GM21723 (cell line): ENCODE data around the gene PRSS36.
"Not testable (repeated sequence)": the region's sequence is repeated elsewhere in the genome, so short reads cannot be mapped to it uniquely, and the experiment has no call there.

Experiments used
- ATAC-seq: cut with Tn5 transposase; IDR thresholded peaks from one replicate; pipeline ENCODE4 v1.9.1; 2021; ENCODE audit warnings: mild to moderate bottlenecking, moderate library complexity; ENCODE audit not compliant: unreplicated experiment

Gene PRSS36

DNA sequence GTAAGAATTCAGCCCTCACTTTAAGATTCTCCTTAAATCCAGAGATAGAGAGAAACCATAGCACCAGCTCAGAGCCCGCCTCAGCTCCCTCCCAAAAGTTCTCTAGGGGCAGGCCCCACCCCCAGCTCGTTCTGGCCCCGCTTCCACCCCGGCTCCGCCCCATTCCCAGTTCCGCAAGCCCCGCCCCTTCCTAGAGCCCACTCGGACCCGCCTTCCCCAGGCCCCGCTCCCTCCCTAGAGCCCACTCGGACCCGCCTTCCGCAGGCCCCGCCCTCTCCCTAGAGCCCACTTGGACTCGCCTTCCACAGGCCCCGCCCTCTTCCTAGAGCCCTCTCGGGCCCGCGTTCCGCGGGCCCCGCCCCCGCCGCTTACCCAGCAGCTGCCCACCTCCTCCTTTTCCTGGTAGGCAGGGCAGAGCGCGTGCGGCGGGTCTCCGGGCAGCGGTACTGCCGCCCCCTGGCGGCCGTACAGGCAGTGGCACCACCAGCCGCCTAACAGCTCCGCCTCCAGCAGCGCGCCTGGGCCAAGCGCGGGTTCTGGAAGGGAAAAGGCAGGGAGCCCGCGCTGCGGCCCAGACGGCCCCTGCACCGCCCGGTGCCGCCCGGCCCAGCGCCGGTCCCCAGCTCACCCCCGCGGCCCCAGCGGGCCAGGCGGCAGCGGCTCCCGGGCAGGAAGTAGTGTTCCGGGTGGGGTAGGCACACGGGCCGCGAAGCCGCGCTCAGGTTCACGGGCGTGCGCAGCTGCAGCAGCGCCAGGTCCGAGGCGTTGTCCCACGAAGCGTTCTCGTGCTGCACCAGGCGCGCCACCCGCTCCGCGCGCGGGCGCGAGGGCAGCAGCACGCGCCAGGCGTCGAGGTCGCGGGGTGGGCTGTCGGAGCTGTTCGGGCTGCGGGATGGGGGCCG, 7.5 kb downstream of the PRSS36 start:
- peak; percentile 85 for ATAC-seq

- ATAC-seq: peak; percentile 3
Measured at GRCh38 chr16:31141489-31142108, 8.3 kb downstream of the PRSS36 start.

DNA sequence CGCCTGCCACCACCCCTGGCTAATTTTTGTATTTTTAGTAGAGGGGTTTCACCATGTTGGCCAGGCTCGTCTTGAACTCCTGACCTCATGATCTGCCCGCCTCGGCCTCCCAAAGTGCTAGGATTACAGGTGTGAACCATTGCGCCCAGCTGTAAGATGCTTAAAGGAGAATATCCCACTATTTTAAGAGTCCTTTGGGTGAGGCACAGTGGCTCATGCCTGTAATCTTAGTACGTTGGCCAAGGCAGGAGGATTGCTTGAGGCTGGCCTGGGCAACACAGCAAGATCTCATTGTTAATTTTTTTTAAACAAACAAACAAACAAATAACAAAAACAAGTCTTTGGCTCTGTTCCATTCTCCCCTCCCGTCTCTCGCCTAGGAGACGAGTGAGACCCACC, 8.8 kb downstream of the PRSS36 start:
- ATAC-seq: not testable (repeated sequence)

GRCh38 chr16:31138621-31139578, 11.0 kb downstream of the PRSS36 start:
- ATAC-seq: no peak

DNA sequence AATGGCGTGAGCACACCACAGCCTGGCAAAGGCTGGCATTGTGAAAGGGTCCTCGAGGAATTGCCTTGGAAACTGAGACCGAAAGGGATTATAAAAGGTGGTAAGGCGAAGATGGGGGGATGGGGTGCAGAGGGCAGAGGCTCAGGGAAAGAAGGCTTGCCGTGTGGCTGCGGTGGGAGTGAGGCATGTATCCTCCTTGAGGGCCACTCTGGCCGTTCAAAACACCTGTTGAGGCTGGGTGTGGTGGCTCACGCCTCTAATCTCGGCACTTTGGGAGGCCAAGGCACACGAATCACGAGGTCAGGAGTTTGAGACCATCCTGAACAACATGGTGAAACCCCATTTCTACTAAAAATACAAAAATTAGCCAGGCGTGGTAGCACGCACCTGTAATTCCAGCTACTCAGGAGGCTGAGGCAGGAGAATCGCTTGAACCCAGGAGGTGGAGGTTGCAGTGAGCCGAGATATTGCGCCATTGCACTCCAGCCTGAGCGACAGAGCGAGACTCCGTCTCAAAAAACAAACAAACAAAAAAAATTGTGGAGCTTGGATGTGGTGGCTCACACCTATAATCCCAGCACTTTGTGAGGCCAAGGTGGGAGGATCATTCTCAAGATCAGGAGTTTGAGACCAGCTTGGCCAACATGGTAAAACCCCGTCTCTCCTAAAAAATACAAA, 12.9 kb downstream of the PRSS36 start:
- ATAC-seq: not testable (repeated sequence)

- ATAC-seq: no peak
Measured at GRCh38 chr16:31136287-31136662, 13.6 kb downstream of the PRSS36 start.

- ATAC-seq: no peak
Measured at GRCh38 chr16:31135535-31136286, 14.2 kb downstream of the PRSS36 start, which contains the start of gene PRSS8. Gene PRSS8 (minus strand): TSS chr16:31135727. CDS start chr16:31135498, 229 bp downstream.

- ATAC-seq: no peak
Measured at GRCh38 chr16:31134625-31135534, 15.0 kb downstream of the PRSS36 start.

DNA sequence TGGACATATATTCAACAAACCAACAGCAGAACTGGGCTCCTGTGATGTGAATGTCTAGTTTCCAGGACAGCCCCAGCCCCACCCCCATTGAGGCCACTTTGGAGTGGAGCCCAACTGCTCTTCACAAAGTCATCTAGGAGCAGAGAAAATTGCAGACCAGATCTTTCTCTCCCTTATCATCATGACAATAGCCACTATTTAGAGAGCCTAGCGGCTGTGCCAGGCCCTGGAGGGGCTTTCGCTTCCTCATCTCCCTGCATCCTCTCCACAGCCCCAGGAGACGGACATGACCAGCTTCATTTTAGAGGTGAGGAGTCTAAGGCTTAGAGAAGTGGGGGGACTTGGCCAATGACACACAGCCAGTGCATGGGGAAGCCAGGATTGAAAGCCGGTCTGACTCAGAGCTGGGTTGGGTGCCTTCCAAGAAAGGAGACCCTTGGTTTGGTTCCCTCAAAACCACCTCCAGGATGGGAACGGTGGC, 15.7 kb downstream of the PRSS36 start:
- ATAC-seq: no peak

DNA sequence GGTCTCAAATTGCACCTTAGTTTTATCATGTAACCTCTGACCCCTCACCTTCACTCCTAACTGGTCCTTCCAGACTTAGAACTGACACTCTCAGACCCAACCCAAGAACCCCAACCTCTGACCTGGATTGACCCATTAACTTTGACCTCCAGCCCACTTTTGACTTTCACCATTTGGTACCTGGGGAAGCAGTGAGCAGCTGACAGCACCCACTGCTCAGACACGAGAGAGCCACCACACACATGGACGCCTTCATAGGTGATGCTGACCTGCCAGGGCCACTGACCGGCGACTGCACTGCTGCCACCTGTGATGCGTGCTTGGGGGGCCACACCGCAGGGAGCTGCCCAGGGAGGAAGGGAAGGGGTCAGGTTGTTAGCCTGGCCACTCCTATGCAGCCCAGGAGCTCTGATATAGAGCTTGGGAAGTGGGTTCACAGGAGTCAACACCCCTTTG, 16.8 kb downstream of the PRSS36 start:
- ATAC-seq: no peak

DNA sequence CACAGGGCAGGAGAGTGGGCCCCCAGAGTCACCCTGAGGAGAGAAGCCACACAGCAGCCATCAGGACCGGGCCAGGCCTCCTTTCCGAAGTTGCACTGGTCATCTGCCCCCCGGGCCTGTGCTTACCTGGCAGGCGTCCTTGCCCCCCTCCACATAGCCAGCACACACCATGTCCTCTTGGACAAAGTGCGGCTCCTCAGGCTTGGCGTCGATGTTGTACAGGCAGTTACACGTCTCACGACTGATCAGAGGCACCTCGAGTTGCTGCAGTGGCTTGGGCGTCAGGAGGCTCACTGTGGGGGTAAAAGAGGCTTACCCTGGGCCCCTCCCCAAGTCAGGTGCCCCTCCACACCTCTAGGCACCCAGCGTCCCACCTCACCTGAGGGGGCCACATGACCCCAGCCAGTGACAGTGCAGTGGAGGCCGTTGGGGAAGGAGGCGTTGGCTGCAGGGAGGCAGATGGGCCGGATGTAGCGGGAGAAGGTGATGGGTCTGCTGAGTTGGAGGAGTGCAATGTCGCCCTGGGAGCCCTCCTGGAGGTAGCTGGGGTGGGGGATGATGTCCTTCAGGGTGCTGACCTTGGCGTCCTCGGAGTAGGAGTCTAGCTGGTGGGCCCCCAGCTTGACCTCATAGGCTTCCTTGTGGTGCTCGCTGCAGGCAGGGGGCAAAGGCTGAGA, 17.4 kb downstream of the PRSS36 start:
- no peak for ATAC-seq

GRCh38 chr16:31131841-31132271, 18.0 kb downstream of the PRSS36 start:
- ATAC-seq: no peak

- no peak for ATAC-seq
Measured at GRCh38 chr16:31131416-31131815, 18.4 kb downstream of the PRSS36 start.

- ATAC-seq: no peak
Measured at GRCh38 chr16:31130899-31131298, 19.0 kb downstream of the PRSS36 start.

- ATAC-seq: no peak
Measured at GRCh38 chr16:31130336-31130891, 19.5 kb downstream of the PRSS36 start.

DNA sequence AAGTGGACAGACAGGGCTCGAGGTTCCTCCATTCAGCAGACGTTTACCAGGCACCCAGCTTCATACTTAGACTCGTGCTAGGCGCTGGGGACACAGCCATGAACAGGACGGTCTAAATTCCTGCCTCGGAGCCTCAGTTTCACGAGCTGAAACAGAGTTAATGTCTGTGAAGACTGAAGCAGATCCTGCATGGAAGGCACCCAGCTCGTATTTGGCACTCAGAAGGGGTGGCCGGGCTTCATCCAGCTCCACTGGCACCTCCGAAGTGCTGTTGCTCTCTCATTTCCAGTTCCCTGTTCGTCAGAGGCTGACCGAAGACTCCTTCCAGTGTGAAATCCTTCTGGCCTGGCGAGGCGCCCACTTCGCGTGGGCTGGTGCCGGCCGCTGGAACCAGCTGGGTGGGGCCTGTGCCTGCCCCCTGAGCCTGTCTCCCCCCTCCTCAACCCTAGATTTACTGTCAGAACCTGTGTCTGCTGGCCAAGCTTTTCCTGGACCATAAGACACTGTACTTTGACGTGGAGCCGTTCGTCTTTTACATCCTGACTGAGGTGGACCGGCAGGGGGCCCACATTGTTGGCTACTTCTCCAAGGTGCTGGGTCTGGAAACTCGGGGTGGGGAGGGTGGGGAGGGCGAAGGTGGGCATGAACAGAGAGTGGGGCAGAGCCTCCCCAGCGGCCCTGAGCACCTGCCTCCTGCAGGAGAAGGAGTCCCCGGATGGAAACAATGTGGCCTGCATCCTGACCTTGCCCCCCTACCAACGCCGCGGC, 20.1 kb downstream of the PRSS36 start:
- ATAC-seq: no peak
